K562 (cell line): ENCODE results near the gene PRMT5. TPM values are rescaled to one million over a fixed set of nuclear protein-coding genes. Genes with fewer than 3 reads are reported as not detected.

Experiments
- BMI1 ChIP-seq: fragments of 150-350 bp; IDR thresholded peaks from 2 replicates; pipeline ENCODE4 v1.6.1; 2014; ENCODE audit warnings: low read length
- CBX5 ChIP-seq: IDR thresholded peaks from 2 replicates; pipeline ENCODE4 v1.6.1; 2014; ENCODE audit warnings: low read depth, borderline replicate concordance
- KLF1 ChIP-seq: fragments of 450-650 bp; IDR thresholded peaks from 2 replicates; pipeline ENCODE4 v1.6.1; 2016; ENCODE audit warnings: missing genetic modification characterization, missing compliant biosample characterization
- LARP7 ChIP-seq: fragments of 450-650 bp; IDR thresholded peaks from 2 replicates; pipeline ENCODE4 v1.6.1; 2016
- MECOM ChIP-seq: fragments of 250-450 bp; sonication (Bioruptor Pico); IDR thresholded peaks from 2 replicates; pipeline ENCODE4 v1.8.0; 2022; ENCODE audit warnings: inconsistent platforms
- MEF2D ChIP-seq: conservative IDR thresholded peaks from 2 replicates; pipeline ENCODE4 v1.6.1; 2016; ENCODE audit warnings: low read depth, missing genetic modification characterization, missing compliant biosample characterization
- MYBL2 ChIP-seq, 2 experiments: fragments of 450-650 bp in 1 of 2; sonication (generic) in 1 of 2; formaldehyde crosslinking in 1 of 2; IDR thresholded peaks; 2 replicates each; pipeline versions ENCODE4 v1.6.1 to v1.8.1; 2017 to 2022; ENCODE audit warnings: borderline replicate concordance in 1 of 2, inconsistent platforms in 1 of 2, low read depth in 1 of 2, mild to moderate bottlenecking in 1 of 2, missing genetic modification reagents in 1 of 2, moderate library complexity in 1 of 2
- NCOA4 ChIP-seq: fragments of 450-650 bp; IDR thresholded peaks from 2 replicates; pipeline ENCODE4 v1.6.1; 2018; ENCODE audit warnings: mild to moderate bottlenecking; ENCODE audit not compliant: partially characterized antibody
- PCBP1 ChIP-seq: fragments of 200-400 bp; formaldehyde crosslinking; IDR thresholded peaks from 2 replicates; pipeline ENCODE4 v1.6.1; 2018; ENCODE audit warnings: mild to moderate bottlenecking, low read depth, low read length; ENCODE audit not compliant: poor library complexity, severe bottlenecking
- POLR2B ChIP-seq: fragments of 450-650 bp; IDR thresholded peaks from 2 replicates; pipeline ENCODE4 v1.6.1; 2018; ENCODE audit warnings: low read depth; ENCODE audit not compliant: partially characterized antibody
- RBM14 ChIP-seq: fragments of 200-400 bp; formaldehyde crosslinking; IDR thresholded peaks from 2 replicates; pipeline ENCODE4 v1.6.1; 2018; ENCODE audit warnings: low read depth, mild to moderate bottlenecking, low read length, moderate library complexity, borderline replicate concordance; ENCODE audit not compliant: insufficient read depth
- SREBF1 ChIP-seq: fragments of 150-350 bp; IDR thresholded peaks from 2 replicates; pipeline ENCODE4 v1.6.1; 2014; ENCODE audit warnings: antibody characterized with exemption, low read depth, low read length, borderline replicate concordance
- SRF ChIP-seq, 2 experiments: fragments of 250-450, 450-650 bp in 1 of 2; sonication (Bioruptor Pico) in 1 of 2; sonication (generic) in 1 of 2; formaldehyde crosslinking; IDR thresholded peaks; 2 replicates each; pipeline versions ENCODE4 v1.5.0 to v1.5.1; 2020 to 2022; ENCODE audit warnings: mild to moderate bottlenecking in 1 of 2, missing genetic modification reagents in 1 of 2
- TAF1 ChIP-seq: IDR thresholded peaks from 2 replicates; pipeline ENCODE4 v1.6.1; 2011; ENCODE audit warnings: mild to moderate bottlenecking, low read length, moderate library complexity; ENCODE audit not compliant: insufficient read depth, control insufficient read depth, severe bottlenecking; ENCODE audit errors: extremely low read depth
- polyA plus RNA-seq, 8 experiments: library from polyadenylated mRNA; depleted of rRNA in 4 of 8; stranded (reverse) in 5 of 8; unstranded in 3 of 8; fragments of >200 nt; fragmentation: Nextera tagmentation in 2 of 8; fragmentation: Illumina TruSeq in 1 of 8; extraction: Ambion mirVana in 2 of 8; extraction: Trizol in 1 of 8; gene quantifications; 2 replicates each; pipeline versions ENCODE4 v1.2.1 to v1.2.3, GENCODE V29; 2011 to 2014; ENCODE audit warnings: inconsistent platforms in 1 of 8, missing spikeins in 1 of 8
- total RNA-seq, 7 experiments: library from RNA; depleted of rRNA in 6 of 7; stranded (reverse); fragments of >200 nt in 6 of 7; fragmentation: Illumina TruSeq in 2 of 7; extraction: Trizol in 2 of 7; gene quantifications; 2 replicates each; pipeline versions ENCODE4 v1.2.1 to v1.2.3, GENCODE V29; 2011 to 2021; ENCODE audit warnings: low replicate concordance in 1 of 7
- TF ChIP-seq, protein P1 (sequence below), 2 experiments: fragments of 450-650 bp; formaldehyde crosslinking in 1 of 2; IDR thresholded peaks; 2 replicates each; pipeline versions ENCODE4 v1.4.0 to v1.6.1; 2014 to 2020; ENCODE audit warnings: mild to moderate bottlenecking in 2 of 2, borderline replicate concordance in 1 of 2, low read depth in 1 of 2
- TF ChIP-seq, protein P2 (sequence below): sonication (generic); formaldehyde crosslinking; IDR thresholded peaks from 2 replicates; pipeline ENCODE4 v1.9.0; 2022; ENCODE audit warnings: mild to moderate bottlenecking, missing genetic modification reagents
- TF ChIP-seq, protein P3 (sequence below): fragments of 450-650 bp; IDR thresholded peaks from 2 replicates; pipeline ENCODE4 v1.6.1; 2016

Gene PRMT5
- total and polyA plus RNA-seq, 9 of the 15 experiments (the other 6 are each of a cell fraction or from before 2014, with no cell fraction given): 114 to 552 (median 222) TPM

DNA sequence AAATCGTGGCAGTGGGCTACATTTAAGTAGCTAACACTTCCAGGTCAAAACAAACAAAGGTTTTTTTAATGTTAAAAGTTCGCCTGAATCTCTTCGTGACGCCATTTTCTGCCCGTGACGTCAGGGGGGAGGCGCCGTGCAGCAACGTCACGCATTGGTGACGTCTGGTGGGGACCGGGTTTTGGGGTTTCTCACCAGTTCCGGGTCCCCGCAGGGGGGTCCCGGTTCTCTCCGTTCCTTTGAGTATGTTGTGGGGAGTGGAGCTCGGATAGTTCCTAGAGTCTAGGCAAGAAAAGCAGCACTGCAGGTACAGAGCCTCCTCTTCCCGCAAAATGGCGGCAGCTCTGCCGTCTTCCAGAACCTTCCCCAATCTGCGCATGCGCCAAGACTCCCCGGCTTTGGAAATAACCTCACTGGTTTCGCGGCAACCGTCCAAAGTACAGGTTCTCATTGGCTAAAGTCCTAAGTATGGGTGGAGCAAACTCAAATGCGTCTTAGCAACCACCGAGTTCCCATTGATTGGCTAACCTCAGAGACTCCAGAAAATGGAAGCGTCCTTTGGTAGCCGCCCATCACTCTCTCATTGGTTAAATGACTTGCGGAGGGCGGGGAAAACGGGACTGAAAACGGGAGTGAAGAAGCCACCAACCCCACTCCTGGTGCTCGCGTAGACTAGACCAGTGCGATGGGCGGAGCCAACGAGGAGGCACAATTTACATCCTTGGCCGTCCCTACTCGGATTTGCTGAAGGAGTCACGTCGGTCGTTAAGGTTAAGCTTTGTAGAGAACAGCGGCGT, 10.2 kb downstream of the PRMT5 start, which contains the start of gene RBM23 (continued):
- TF ChIP-seq, protein P1, sequence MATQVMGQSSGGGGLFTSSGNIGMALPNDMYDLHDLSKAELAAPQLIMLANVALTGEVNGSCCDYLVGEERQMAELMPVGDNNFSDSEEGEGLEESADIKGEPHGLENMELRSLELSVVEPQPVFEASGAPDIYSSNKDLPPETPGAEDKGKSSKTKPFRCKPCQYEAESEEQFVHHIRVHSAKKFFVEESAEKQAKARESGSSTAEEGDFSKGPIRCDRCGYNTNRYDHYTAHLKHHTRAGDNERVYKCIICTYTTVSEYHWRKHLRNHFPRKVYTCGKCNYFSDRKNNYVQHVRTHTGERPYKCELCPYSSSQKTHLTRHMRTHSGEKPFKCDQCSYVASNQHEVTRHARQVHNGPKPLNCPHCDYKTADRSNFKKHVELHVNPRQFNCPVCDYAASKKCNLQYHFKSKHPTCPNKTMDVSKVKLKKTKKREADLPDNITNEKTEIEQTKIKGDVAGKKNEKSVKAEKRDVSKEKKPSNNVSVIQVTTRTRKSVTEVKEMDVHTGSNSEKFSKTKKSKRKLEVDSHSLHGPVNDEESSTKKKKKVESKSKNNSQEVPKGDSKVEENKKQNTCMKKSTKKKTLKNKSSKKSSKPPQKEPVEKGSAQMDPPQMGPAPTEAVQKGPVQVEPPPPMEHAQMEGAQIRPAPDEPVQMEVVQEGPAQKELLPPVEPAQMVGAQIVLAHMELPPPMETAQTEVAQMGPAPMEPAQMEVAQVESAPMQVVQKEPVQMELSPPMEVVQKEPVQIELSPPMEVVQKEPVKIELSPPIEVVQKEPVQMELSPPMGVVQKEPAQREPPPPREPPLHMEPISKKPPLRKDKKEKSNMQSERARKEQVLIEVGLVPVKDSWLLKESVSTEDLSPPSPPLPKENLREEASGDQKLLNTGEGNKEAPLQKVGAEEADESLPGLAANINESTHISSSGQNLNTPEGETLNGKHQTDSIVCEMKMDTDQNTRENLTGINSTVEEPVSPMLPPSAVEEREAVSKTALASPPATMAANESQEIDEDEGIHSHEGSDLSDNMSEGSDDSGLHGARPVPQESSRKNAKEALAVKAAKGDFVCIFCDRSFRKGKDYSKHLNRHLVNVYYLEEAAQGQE (IDR thresholded peaks at IDR 0.05; ENCODE audit: borderline replicate concordance): no peak
- TF ChIP-seq, protein P1 (CRISPR knock-in tag; IDR thresholded peaks at IDR 0.05; ENCODE audit: low read depth): 0 out of 2 replicates have a peak, but pooled peaks have one; percentile 34
- TF ChIP-seq RBM14: no peak
- TF ChIP-seq MECOM (CRISPR knock-in tag): no peak
- TF ChIP-seq PCBP1: no peak
- no peak for TF ChIP-seq BMI1
- TF ChIP-seq MEF2D: no peak
- TF ChIP-seq, protein P2, sequence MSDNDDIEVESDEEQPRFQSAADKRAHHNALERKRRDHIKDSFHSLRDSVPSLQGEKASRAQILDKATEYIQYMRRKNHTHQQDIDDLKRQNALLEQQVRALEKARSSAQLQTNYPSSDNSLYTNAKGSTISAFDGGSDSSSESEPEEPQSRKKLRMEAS (CRISPR knock-in tag): no peak
- no peak for TF ChIP-seq LARP7
- TF ChIP-seq MYBL2 (IDR thresholded peaks at IDR 0.05; ENCODE audit: low read depth): no peak; the same call in 1 of the 2 replicates
- no peak for TF ChIP-seq MYBL2 (CRISPR knock-in tag; IDR thresholded peaks at IDR 0.05; ENCODE audit: borderline replicate concordance)
- TF ChIP-seq CBX5: no peak
- TF ChIP-seq, protein P3, sequence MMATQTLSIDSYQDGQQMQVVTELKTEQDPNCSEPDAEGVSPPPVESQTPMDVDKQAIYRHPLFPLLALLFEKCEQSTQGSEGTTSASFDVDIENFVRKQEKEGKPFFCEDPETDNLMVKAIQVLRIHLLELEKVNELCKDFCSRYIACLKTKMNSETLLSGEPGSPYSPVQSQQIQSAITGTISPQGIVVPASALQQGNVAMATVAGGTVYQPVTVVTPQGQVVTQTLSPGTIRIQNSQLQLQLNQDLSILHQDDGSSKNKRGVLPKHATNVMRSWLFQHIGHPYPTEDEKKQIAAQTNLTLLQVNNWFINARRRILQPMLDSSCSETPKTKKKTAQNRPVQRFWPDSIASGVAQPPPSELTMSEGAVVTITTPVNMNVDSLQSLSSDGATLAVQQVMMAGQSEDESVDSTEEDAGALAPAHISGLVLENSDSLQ: peak; percentile 96
- TF ChIP-seq SRF (CRISPR knock-in tag; IDR thresholded peaks at IDR 0.05): no peak; a peak in 1 of 4 replicates
- no peak for TF ChIP-seq KLF1 (tag)
- TF ChIP-seq POLR2B: peak; percentile 92
- TF ChIP-seq NCOA4: no peak
- TF ChIP-seq TAF1: peak; percentile 52
- TF ChIP-seq SREBF1: no peak
